B cell (primary cell): ENCODE results near the gene TESMIN.

ENCODE experiments used
- CTCF ChIP-seq: fragments of 200-600 bp; IDR thresholded peaks from one replicate; pipeline ENCODE4 v1.8.0; 2022; ENCODE audit warnings: antibody characterized with exemption, mild to moderate bottlenecking
- EZH2 ChIP-seq: IDR thresholded peaks from 2 replicates; pipeline ENCODE4 v1.6.1; 2012; ENCODE audit warnings: borderline replicate concordance, low read depth, mild to moderate bottlenecking, moderate library complexity, low read length; ENCODE audit not compliant: insufficient read depth, poor library complexity, severe bottlenecking

GRCh38 chr11:68763926-68764657 is 12.8 kb upstream of the TESMIN start:
- no peak for TF ChIP-seq CTCF
- TF ChIP-seq EZH2, result no peak
